ENCODE data around the gene DLL4. TPM values are rescaled to one million over a fixed set of nuclear protein-coding genes. Genes with fewer than 3 reads are reported as not detected.

DLL4 gene
- total RNA-seq, 1 donor from 2014 or later = 0.50 TPM

DNA sequence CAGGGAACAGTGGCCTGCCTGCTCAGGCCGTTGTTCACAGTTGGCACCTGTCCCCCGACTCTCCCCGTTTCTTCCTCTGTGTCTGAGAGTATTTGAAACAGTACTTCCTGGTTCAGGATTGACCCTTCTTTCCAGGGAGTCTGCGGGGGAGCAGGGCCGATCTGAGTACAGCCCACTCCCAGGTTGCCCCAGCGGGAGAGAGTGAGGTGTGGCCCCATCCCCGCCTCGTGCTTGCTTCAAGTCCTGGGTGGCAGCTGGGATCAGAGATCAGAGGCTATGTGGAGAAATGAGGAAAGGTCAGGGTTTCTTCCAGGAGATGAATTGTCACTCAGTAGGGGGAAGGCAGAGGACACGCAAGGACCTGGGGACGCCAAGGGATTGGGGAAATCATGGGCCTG lies 6.5 kb upstream of the DLL4 start:
- peaks cover 46% of the 10 kb centered on the region for H3K27me3 ChIP-seq (ENCODE audit: control insufficient read depth, insufficient read depth, low read length)
- H3K4me3 ChIP-seq (ENCODE audit: low read depth, low read length) = no peak overlapping the region

DNA sequence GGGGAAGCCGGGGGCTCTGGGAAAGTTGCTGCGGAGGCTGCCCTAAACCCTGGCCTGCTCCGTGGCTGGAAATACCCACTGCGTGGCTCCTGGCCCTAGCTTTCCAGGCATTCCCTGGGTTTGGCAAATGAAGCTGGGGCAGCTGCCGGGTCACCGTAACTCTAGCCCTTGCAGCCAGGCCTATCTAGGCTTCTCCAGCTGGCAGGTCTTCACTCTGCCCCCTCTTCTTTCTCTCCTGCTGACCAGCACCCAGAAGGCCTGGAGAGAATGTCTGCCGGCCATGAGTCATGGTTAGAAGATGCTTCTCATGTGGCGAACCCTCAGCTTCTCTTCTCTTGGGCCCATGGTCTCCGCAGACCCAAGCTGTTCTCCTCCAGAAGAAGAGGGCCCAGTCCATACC lies 5.6 kb upstream of the DLL4 start:
- TF ChIP-seq, protein P1, sequence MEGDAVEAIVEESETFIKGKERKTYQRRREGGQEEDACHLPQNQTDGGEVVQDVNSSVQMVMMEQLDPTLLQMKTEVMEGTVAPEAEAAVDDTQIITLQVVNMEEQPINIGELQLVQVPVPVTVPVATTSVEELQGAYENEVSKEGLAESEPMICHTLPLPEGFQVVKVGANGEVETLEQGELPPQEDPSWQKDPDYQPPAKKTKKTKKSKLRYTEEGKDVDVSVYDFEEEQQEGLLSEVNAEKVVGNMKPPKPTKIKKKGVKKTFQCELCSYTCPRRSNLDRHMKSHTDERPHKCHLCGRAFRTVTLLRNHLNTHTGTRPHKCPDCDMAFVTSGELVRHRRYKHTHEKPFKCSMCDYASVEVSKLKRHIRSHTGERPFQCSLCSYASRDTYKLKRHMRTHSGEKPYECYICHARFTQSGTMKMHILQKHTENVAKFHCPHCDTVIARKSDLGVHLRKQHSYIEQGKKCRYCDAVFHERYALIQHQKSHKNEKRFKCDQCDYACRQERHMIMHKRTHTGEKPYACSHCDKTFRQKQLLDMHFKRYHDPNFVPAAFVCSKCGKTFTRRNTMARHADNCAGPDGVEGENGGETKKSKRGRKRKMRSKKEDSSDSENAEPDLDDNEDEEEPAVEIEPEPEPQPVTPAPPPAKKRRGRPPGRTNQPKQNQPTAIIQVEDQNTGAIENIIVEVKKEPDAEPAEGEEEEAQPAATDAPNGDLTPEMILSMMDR (IDR thresholded peaks at IDR 0.05; ENCODE audit: insufficient read depth, low read length, poor library complexity, severe bottlenecking) = no peak
- Histone ChIP-seq H3K27me3 (ENCODE audit: control insufficient read depth, insufficient read depth, low read length) (peaks cover 53% of the 10 kb centered on the region), H3K36me3 (ENCODE audit: control insufficient read depth, insufficient read depth, low read length) (no peaks in the 10 kb centered on the region), H3K4me3 (ENCODE audit: low read depth, low read length) (no peak overlapping the region)
- DNase-seq (ENCODE audit: low read depth) = no peak

More for the DNA sequence above, 6.5 kb upstream of the DLL4 start:
- TF ChIP-seq, protein P1 (IDR thresholded peaks at IDR 0.05; ENCODE audit: insufficient read depth, low read length, poor library complexity, severe bottlenecking) = no peak
- DNase-seq (ENCODE audit: low read depth) = no peak
- no peaks in the 10 kb centered on the region for H3K36me3 ChIP-seq (ENCODE audit: control insufficient read depth, insufficient read depth, low read length)

DNA sequence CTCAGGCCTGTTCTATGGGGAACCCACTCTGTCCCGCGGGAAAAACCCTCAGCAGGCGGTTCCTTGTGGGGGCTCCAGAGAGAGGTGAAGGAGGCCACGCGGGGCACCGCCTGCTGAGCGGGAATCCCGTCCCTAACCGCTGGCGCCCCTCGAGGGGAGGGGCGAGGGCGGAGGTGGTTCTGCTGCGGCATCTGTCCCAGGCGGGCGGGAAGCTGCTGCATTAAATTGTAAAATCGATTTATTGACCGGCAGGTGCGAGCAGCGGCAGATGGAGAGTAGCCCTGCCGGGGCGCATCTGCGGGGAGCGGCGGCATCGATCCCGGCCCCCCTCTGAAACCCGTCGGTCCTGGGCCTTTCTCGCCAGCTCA lies 3.7 kb upstream of the DLL4 start:
- DNase-seq (ENCODE audit: low read depth) = no peak
- TF ChIP-seq, protein P1 (IDR thresholded peaks at IDR 0.05; ENCODE audit: insufficient read depth, low read length, poor library complexity, severe bottlenecking) = no peak
- Histone ChIP-seq H3K4me3 (ENCODE audit: low read depth, low read length) (no peak overlapping the region), H3K36me3 (ENCODE audit: control insufficient read depth, insufficient read depth, low read length) (no peaks in the 10 kb centered on the region), H3K27me3 (ENCODE audit: control insufficient read depth, insufficient read depth, low read length) (peaks cover 71% of the 10 kb centered on the region)

DNA sequence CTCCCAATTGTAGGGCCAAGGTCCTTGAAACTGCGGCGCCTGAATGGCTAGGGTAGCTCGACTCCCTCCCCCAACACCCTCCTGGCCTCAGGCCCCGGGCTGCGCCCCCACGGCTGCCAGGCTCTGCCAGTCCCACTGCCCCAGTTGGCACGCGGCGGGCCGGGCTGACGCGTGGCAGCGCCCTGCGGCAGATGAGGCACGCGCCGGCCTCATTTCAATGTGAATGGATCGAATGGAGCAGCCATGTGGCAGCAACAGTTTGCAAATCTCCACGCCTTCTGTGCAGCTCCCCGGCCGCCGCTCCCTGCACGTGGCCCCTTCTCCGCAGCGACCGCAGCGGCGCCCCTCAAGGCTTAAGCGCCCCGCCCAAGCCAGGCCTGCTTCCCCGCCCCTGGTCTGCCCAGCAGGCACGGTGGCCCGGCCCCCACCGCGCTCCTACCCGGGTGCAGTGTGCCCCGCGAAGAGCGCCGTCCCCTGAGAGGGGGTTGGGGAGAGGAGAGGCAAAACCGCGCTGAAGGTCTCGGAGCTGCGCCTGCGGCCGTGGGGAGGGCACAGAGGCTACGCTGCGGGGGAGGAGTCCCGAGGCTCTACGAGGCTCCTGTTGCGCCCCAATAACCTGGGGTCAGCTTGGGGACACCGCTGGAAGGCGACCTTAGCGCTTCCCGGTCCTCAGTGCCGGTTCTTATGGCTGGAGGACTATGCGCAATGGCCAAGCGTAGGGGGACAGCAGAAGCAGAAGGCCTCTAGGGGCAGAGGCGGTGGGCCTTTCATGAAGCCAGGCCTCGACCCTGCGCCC lies 3.1 kb upstream of the DLL4 start:
- peaks cover 76% of the 10 kb centered on the region for H3K27me3 ChIP-seq (ENCODE audit: control insufficient read depth, insufficient read depth, low read length)
- DNase-seq (ENCODE audit: low read depth) = no peak
- H3K36me3 ChIP-seq (ENCODE audit: control insufficient read depth, insufficient read depth, low read length) = no peaks in the 10 kb centered on the region
- no peak overlapping the region for H3K4me3 ChIP-seq (ENCODE audit: low read depth, low read length)
- TF ChIP-seq, protein P1 (IDR thresholded peaks at IDR 0.05; ENCODE audit: insufficient read depth, low read length, poor library complexity, severe bottlenecking) = no peak

DNA sequence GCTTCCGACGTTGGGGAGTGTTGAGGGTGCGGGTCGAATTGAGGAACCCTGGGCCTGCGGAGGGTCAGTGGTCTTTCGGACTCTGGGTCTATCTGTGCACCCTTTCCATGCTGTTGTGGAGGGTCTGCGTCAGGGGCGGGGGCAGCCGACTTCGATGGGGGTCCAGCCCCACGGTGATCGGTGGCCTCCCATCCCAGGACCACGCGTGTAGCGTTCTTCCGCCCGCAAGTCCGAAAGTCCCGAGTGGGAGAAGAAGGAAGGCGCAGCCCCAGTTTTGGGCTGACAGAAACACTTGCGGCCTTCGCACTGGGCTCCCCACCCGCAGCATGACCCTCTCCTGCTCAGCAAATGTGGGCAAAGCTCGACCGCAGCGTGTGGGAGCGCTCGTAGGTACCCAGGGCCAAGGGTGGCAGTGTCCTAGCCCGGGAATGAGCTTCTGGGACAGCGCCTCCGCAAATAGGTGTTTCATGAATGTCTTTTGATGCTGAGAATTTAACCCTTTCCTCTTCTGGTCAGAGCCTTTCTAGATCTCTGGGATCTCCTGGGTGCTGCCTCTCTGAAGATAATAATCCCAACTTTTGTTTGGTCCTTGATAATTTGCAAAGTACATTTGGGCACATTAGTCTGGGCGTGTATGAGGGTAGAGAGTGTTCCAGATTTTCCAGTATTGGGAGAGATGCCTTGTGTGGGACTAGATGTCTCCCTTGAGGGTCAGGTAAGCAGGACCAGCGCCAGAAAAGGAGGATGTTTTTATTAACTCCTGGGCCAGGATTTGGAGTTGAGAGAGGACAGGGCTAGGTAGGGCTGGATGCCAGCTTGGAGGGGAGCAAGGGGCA lies 2.3 kb upstream of the DLL4 start:
- no peak for DNase-seq (ENCODE audit: low read depth)
- Histone ChIP-seq H3K4me3 (ENCODE audit: low read depth, low read length) (no peak overlapping the region), H3K27me3 (ENCODE audit: control insufficient read depth, insufficient read depth, low read length) (peaks cover 84% of the 10 kb centered on the region), H3K36me3 (ENCODE audit: control insufficient read depth, insufficient read depth, low read length) (no peaks in the 10 kb centered on the region)
- TF ChIP-seq, protein P1 (IDR thresholded peaks at IDR 0.05; ENCODE audit: insufficient read depth, low read length, poor library complexity, severe bottlenecking) = no peak
